Activated naive CD8-positive, alpha-beta T cell treated with anti-CD3 and anti-CD28 coated beads for 36 hours (primary cell): ENCODE results near the gene WSB2. TPM values are rescaled to one million over a fixed set of nuclear protein-coding genes. Genes with fewer than 3 reads are reported as not detected.
"Not testable (repeated sequence)": the region's sequence is repeated elsewhere in the genome, so short reads cannot be mapped to it uniquely, and the experiment has no call there.

ENCODE experiments used
- DNase-seq: peaks from one replicate; pipeline ENCODE4 v3.0.0; 2021
- H3K27ac Mint-ChIP-seq: one replicate; pipeline ENCODE4 v1.8.0; 2022; ENCODE audit warnings: mild to moderate bottlenecking, moderate library complexity, mixed read lengths
- H3K27me3 Mint-ChIP-seq: one replicate; pipeline ENCODE4 v1.8.0; 2022; ENCODE audit warnings: mild to moderate bottlenecking, mixed read lengths
- H3K36me3 Mint-ChIP-seq: one replicate; pipeline ENCODE4 v1.8.0; 2021; ENCODE audit warnings: mild to moderate bottlenecking, mixed read lengths
- H3K4me1 Mint-ChIP-seq: one replicate; pipeline ENCODE4 v1.8.0; 2021; ENCODE audit warnings: mixed read lengths
- H3K4me3 Mint-ChIP-seq: one replicate; pipeline ENCODE4 v1.8.0; 2022; ENCODE audit warnings: mild to moderate bottlenecking, moderate library complexity, mixed read lengths
- H3K9me3 Mint-ChIP-seq: one replicate; pipeline ENCODE4 v1.8.0; 2022; ENCODE audit warnings: mixed read lengths
- total RNA-seq, 2 experiments: library from RNA; stranded (reverse); gene quantifications; one replicate each; pipeline ENCODE4 v1.2.3, GENCODE V29; 2021

The WSB2 gene
- total RNA-seq, 2 experiments from 2014 or later, result 37.7 to 41.6 TPM

GRCh38 chr12:118032188-118032587 lies 28.8 kb downstream of the WSB2 start:
- Mint-ChIP-seq H3K27me3 (no peaks in the 10 kb centered on the region), H3K9me3 (peaks cover 2% of the 10 kb centered on the region), H3K4me1 (peaks cover 42% of the 10 kb centered on the region), H3K27ac (peak overlapping the region; percentile 77), H3K36me3 (peaks cover 67% of the 10 kb centered on the region), H3K4me3 (no peak overlapping the region)
- DNase-seq, result no peak

GRCh38 chr12:118029166-118029565 lies 31.8 kb downstream of the WSB2 start:
- Mint-ChIP-seq H3K27ac (peak overlapping the region; percentile 60), H3K9me3 (no peaks in the 10 kb centered on the region), H3K4me3 (no peak overlapping the region), H3K36me3 (peaks cover 50% of the 10 kb centered on the region), H3K4me1 (peaks cover 16% of the 10 kb centered on the region), H3K27me3 (no peaks in the 10 kb centered on the region)
- no peak for DNase-seq

- H3K4me3 Mint-ChIP-seq, result no peak overlapping the region
- H3K27ac Mint-ChIP-seq, result no peak overlapping the region
- peaks cover 47% of the 10 kb centered on the region for H3K36me3 Mint-ChIP-seq
- H3K4me1 Mint-ChIP-seq, result peaks cover 3% of the 10 kb centered on the region
- no peaks in the 10 kb centered on the region for H3K9me3 Mint-ChIP-seq
- no peak for DNase-seq
- no peaks in the 10 kb centered on the region for H3K27me3 Mint-ChIP-seq
Observed at GRCh38 chr12:118025168-118025567, 35.8 kb downstream of the WSB2 start.

- Mint-ChIP-seq H3K27ac (no peak overlapping the region), H3K9me3 (no peaks in the 10 kb centered on the region), H3K4me3 (no peak overlapping the region), H3K36me3 (peaks cover 43% of the 10 kb centered on the region), H3K27me3 (no peaks in the 10 kb centered on the region), H3K4me1 (peaks cover 2% of the 10 kb centered on the region)
- no peak for DNase-seq
Observed at GRCh38 chr12:118023301-118023860, 37.6 kb downstream of the WSB2 start.

- Mint-ChIP-seq H3K36me3 (peaks cover 43% of the 10 kb centered on the region), H3K4me3 (no peak overlapping the region), H3K4me1 (peaks cover 8% of the 10 kb centered on the region), H3K27me3 (no peaks in the 10 kb centered on the region), H3K9me3 (no peaks in the 10 kb centered on the region), H3K27ac (no peak overlapping the region)
- no peak for DNase-seq
Observed at GRCh38 chr12:118022728-118023109, 38.3 kb downstream of the WSB2 start.

- H3K27ac Mint-ChIP-seq, H3K9me3 Mint-ChIP-seq, H3K4me3 Mint-ChIP-seq, H3K27me3 Mint-ChIP-seq, DNase-seq, H3K4me1 Mint-ChIP-seq: not testable (repeated sequence)
- H3K36me3 Mint-ChIP-seq, result peaks cover 44% of the 10 kb centered on the region
Observed at GRCh38 chr12:118022097-118022727, 38.8 kb downstream of the WSB2 start.

- Mint-ChIP-seq H3K36me3 (peaks cover 33% of the 10 kb centered on the region), H3K9me3 (no peaks in the 10 kb centered on the region), H3K4me3 (no peak overlapping the region), H3K27ac (no peak overlapping the region), H3K27me3 (no peaks in the 10 kb centered on the region), H3K4me1 (peaks cover 12% of the 10 kb centered on the region)
- no peak for DNase-seq
Observed at GRCh38 chr12:118020036-118020435, 40.9 kb downstream of the WSB2 start.

GRCh38 chr12:118017926-118018325 lies 43.1 kb downstream of the WSB2 start:
- Mint-ChIP-seq H3K9me3 (no peaks in the 10 kb centered on the region), H3K27ac (no peak overlapping the region), H3K27me3 (no peaks in the 10 kb centered on the region), H3K4me3 (peak overlapping the region; percentile 89), H3K4me1 (peaks cover 12% of the 10 kb centered on the region), H3K36me3 (peaks cover 29% of the 10 kb centered on the region)
- no peak for DNase-seq

GRCh38 chr12:118016424-118017264 lies 44.3 kb downstream of the WSB2 start, which contains the start of gene RFC5:
Gene RFC5, plus strand, starts transcription at chr12:118016703. Its CDS starts 125 bp downstream, at chr12:118016828.
- H3K27me3 Mint-ChIP-seq, result no peaks in the 10 kb centered on the region
- DNase-seq, result peak; percentile 98
- H3K27ac Mint-ChIP-seq, result peak within 1 kb of the TSS; percentile 92
- no peaks in the 10 kb centered on the region for H3K9me3 Mint-ChIP-seq
- peaks cover 12% of the 10 kb centered on the region for H3K4me1 Mint-ChIP-seq
- peak within 1 kb of the TSS; percentile 89 for H3K4me3 Mint-ChIP-seq
- peaks cover 21% of the 10 kb centered on the region for H3K36me3 Mint-ChIP-seq

GRCh38 chr12:118015944-118016343 lies 45.0 kb downstream of the WSB2 start:
- DNase-seq, result no peak
- Mint-ChIP-seq H3K9me3 (no peaks in the 10 kb centered on the region), H3K4me1 (peaks cover 12% of the 10 kb centered on the region), H3K4me3 (no peak overlapping the region), H3K36me3 (peaks cover 17% of the 10 kb centered on the region), H3K27ac (no peak overlapping the region), H3K27me3 (no peaks in the 10 kb centered on the region)

- Mint-ChIP-seq H3K36me3 (peaks cover 14% of the 10 kb centered on the region), H3K27ac (no peak overlapping the region), H3K4me1 (peaks cover 12% of the 10 kb centered on the region), H3K9me3 (no peaks in the 10 kb centered on the region), H3K4me3 (no peak overlapping the region), H3K27me3 (no peaks in the 10 kb centered on the region)
- DNase-seq, result no peak
Observed at GRCh38 chr12:118015306-118015705, 45.7 kb downstream of the WSB2 start.

- H3K27ac Mint-ChIP-seq, result no peak overlapping the region
Observed at GRCh38 chr12:118013283-118013682, 47.7 kb downstream of the WSB2 start.

GRCh38 chr12:118011961-118012360 lies 49.0 kb downstream of the WSB2 start:
- Mint-ChIP-seq H3K4me1 (peaks cover 5% of the 10 kb centered on the region), H3K36me3 (no peaks in the 10 kb centered on the region), H3K27ac (no peak overlapping the region), H3K9me3 (no peaks in the 10 kb centered on the region), H3K27me3 (peaks cover 4% of the 10 kb centered on the region), H3K4me3 (no peak overlapping the region)
- no peak for DNase-seq

More at GRCh38 chr12:118013283-118013682, 47.7 kb downstream of the WSB2 start:
- Mint-ChIP-seq H3K27me3 (no peaks in the 10 kb centered on the region), H3K4me3 (no peak overlapping the region), H3K36me3 (peaks cover 7% of the 10 kb centered on the region), H3K4me1 (peaks cover 10% of the 10 kb centered on the region), H3K9me3 (no peaks in the 10 kb centered on the region)
- no peak for DNase-seq

- no peaks in the 10 kb centered on the region for H3K9me3 Mint-ChIP-seq
- no peak for DNase-seq
- peaks cover 4% of the 10 kb centered on the region for H3K27me3 Mint-ChIP-seq
- no peak overlapping the region for H3K4me3 Mint-ChIP-seq
- H3K36me3 Mint-ChIP-seq, result no peaks in the 10 kb centered on the region
- no peak overlapping the region for H3K27ac Mint-ChIP-seq
- H3K4me1 Mint-ChIP-seq, result peaks cover 4% of the 10 kb centered on the region
Observed at GRCh38 chr12:118011377-118011776, 49.6 kb downstream of the WSB2 start.

- no peaks in the 10 kb centered on the region for H3K36me3 Mint-ChIP-seq
- no peak overlapping the region for H3K4me3 Mint-ChIP-seq
- no peak overlapping the region for H3K27ac Mint-ChIP-seq
- no peaks in the 10 kb centered on the region for H3K9me3 Mint-ChIP-seq
- H3K27me3 Mint-ChIP-seq, result peaks cover 4% of the 10 kb centered on the region
- H3K4me1 Mint-ChIP-seq, result peaks cover under 1% of the 10 kb centered on the region
- no peak for DNase-seq
Observed at GRCh38 chr12:118010903-118011302, 50.1 kb downstream of the WSB2 start.
